ENCODE measurements around the gene TSPAN31. TPM values are rescaled to one million over a fixed set of nuclear protein-coding genes. Genes with fewer than 3 reads are reported as not detected.

TSPAN31 gene
- total and polyA plus RNA-seq, 12 donors, result 21.1 to 37.4 (median 28.8) TPM

- ATAC-seq (no peak), DNase-seq (no peak)
- Histone ChIP-seq H3K4me1 (peaks cover 0 to 24% (median 14%) of the 10 kb centered on the region in 9 donors), H3K27ac (no peak overlapping the region), H3K9me3 (no peaks in the 10 kb centered on the region), H3K36me3 (peaks cover 0 to 80% (median 0%) of the 10 kb centered on the region in 9 donors), H3K4me3 (no peak overlapping the region), H3K27me3 (peaks cover 0 to 49% (median 19%) of the 10 kb centered on the region in 7 donors)
- intact Hi-C loops (cut with DNase I), result no loop called here
- 40 to 53% methylated on average over 5 of the region's 5 CpGs for WGBS, 2 donors
- TF ChIP-seq, protein P1, sequence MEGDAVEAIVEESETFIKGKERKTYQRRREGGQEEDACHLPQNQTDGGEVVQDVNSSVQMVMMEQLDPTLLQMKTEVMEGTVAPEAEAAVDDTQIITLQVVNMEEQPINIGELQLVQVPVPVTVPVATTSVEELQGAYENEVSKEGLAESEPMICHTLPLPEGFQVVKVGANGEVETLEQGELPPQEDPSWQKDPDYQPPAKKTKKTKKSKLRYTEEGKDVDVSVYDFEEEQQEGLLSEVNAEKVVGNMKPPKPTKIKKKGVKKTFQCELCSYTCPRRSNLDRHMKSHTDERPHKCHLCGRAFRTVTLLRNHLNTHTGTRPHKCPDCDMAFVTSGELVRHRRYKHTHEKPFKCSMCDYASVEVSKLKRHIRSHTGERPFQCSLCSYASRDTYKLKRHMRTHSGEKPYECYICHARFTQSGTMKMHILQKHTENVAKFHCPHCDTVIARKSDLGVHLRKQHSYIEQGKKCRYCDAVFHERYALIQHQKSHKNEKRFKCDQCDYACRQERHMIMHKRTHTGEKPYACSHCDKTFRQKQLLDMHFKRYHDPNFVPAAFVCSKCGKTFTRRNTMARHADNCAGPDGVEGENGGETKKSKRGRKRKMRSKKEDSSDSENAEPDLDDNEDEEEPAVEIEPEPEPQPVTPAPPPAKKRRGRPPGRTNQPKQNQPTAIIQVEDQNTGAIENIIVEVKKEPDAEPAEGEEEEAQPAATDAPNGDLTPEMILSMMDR (IDR thresholded peaks at IDR 0.05), result no peak
Observed at GRCh38 chr12:57729321-57729844, 15.5 kb upstream of the TSPAN31 start.

- H3K4me3 ChIP-seq, result no peak overlapping the region
- intact Hi-C loops (cut with DNase I), result no loop called here
- no peak for DNase-seq
- 80 to 81% methylated on average over 13 of the region's 13 CpGs for WGBS, 2 donors
- no peak overlapping the region for H3K27ac ChIP-seq
- H3K9me3 ChIP-seq, result no peaks in the 10 kb centered on the region
- ATAC-seq, result no peak
- H3K4me1 ChIP-seq, result peaks cover under 1 to 26% (median 16%) of the 10 kb centered on the region in 9 donors
- peaks cover 0 to 49% (median 28%) of the 10 kb centered on the region in 7 donors for H3K27me3 ChIP-seq
- TF ChIP-seq, protein P1 (IDR thresholded peaks at IDR 0.05), result no peak
- peaks cover 0 to 87% (median 0%) of the 10 kb centered on the region in 9 donors for H3K36me3 ChIP-seq
Observed at GRCh38 chr12:57730336-57731067, 14.3 kb upstream of the TSPAN31 start.

DNA sequence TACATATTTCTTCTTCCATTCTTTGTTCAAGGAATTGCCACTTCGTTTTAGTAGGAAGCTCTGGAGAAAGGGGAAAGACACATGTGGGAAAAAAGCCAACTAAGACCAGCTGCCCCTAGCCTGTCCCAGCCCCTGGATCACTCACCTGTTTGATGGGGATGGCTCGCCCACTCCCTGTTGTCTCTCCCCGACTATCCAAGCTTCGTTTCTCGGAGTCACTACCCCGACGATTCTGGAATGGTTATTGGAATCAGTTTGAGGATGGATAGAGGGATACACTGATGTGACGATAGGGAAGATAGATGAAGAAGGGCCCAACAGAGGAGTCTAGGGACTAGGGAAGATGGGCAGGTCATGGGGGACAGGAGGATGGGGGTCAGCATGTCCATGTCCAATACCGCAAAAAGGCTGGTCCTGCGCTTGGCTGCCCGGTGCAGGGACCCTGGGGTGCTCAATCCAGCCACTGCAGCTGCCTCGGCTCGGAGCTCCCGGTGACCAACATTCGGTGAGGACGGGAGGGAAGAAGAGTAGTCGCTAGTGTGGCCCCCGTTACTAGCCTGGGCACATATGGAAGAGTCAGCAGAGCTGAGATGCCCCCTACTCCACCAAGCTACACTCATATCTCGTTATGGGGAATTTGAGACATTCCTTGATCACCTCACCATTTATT, 13.3 kb upstream of the TSPAN31 start:
- TF ChIP-seq, protein P1 (IDR thresholded peaks at IDR 0.05), result no peak
- intact Hi-C loops (cut with DNase I), result no loop called here
- no peak for DNase-seq
- peaks cover 0 to 80% (median 0%) of the 10 kb centered on the region in 9 donors for H3K36me3 ChIP-seq
- peaks cover 0 to 59% (median 34%) of the 10 kb centered on the region in 7 donors for H3K27me3 ChIP-seq
- H3K9me3 ChIP-seq, result no peaks in the 10 kb centered on the region
- WGBS, 2 donors, result 75 to 76% methylated on average over 19 of the region's 19 CpGs
- H3K27ac ChIP-seq, result no peak overlapping the region
- H3K4me3 ChIP-seq, result no peak overlapping the region
- peaks cover 5 to 28% (median 20%) of the 10 kb centered on the region in 9 donors for H3K4me1 ChIP-seq
- no peak for ATAC-seq

- DNase-seq (no peak), ATAC-seq (no peak)
- Histone ChIP-seq H3K4me1 (peaks cover 10 to 28% (median 21%) of the 10 kb centered on the region in 9 donors), H3K36me3 (peaks cover 0 to 78% (median 0%) of the 10 kb centered on the region in 9 donors), H3K27me3 (peaks cover 5 to 66% (median 41%) of the 10 kb centered on the region in 7 donors), H3K9me3 (no peaks in the 10 kb centered on the region), H3K4me3 (no peak overlapping the region), H3K27ac (no peak overlapping the region)
- WGBS, 2 donors, result 60 to 79% methylated on average over 4 of the region's 4 CpGs
- TF ChIP-seq, protein P1 (IDR thresholded peaks at IDR 0.05), result no peak
- intact Hi-C loops (cut with DNase I), result no loop called here
Observed at GRCh38 chr12:57732270-57732669, 12.6 kb upstream of the TSPAN31 start.

Measured in heart right ventricle (tissue), 16 donors.